HUES48 (cell line): Measurements from ENCODE around the gene KRTAP12-3.
A peak's percentile ranks its signal among the peaks of the same experiment; 100 is the strongest.
"Not testable (repeated sequence)": the region's sequence is repeated elsewhere in the genome, so short reads cannot be mapped to it uniquely, and the experiment has no call there.

Source experiments
- H3K27ac ChIP-seq: one replicate; pipeline ENCODE4 v1.7.0; 2013; ENCODE audit warnings: low read depth, low read length, inconsistent platforms
- H3K27me3 ChIP-seq: 2 replicates; pipeline ENCODE4 v1.6.1; 2013; ENCODE audit warnings: mild to moderate bottlenecking, low read length; ENCODE audit not compliant: control insufficient read depth, insufficient read depth
- H3K36me3 ChIP-seq: 2 replicates; pipeline ENCODE4 v1.6.1; 2013; ENCODE audit warnings: low read length; ENCODE audit not compliant: control insufficient read depth, insufficient read depth
- H3K4me1 ChIP-seq: 2 replicates; pipeline ENCODE4 v1.6.1; 2013; ENCODE audit warnings: mild to moderate bottlenecking, low read length; ENCODE audit not compliant: control insufficient read depth, insufficient read depth
- H3K4me3 ChIP-seq: 2 replicates; pipeline ENCODE4 v1.5.1; 2013; ENCODE audit warnings: mild to moderate bottlenecking, low read depth, low read length
- H3K9ac ChIP-seq: 2 replicates; pipeline ENCODE4 v1.6.1; 2013; ENCODE audit warnings: mild to moderate bottlenecking, low read depth, low read length, moderate library complexity
- H3K9me3 ChIP-seq: 2 replicates; pipeline ENCODE4 v1.6.1; 2013; ENCODE audit warnings: low read length; ENCODE audit not compliant: control insufficient read depth, insufficient read depth

The KRTAP12-3 gene

DNA sequence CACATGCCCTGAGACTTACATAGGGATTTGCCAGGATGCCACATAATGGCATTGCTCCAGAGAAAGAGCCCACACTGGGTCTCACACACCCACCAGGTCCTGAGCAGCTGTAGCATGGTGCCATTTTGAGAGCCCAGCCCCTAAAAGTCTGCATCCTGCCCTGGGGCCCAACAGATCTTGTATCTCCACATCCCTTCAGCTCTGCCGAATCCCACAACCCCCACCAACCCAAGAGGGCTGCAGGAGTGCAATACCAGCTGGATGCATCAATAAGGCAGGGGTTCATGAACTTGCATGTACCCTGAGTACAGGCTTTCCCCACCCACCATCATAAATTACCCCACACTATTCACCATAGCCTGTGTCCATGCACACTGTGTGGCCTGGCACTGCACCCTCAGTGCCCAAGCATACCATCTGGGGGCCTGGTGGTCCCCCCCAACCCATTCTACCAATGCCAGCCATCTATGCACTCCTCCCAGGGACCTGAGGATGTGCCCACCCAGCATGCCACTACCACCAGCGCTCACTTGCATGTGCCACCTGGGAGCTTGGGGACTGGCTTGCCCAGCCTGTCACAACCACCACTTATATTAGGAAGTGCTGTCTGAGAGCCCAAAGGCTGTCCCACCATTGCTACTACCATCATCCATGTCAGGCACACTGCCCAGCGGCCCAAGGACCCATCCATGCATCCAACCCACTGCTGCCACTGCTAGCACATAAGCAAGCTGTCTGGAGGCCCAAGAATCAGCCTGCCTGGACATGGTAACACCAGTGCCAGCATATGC, 13.1 kb downstream of the KRTAP12-3 start:
- Histone ChIP-seq H3K27ac (no peak overlapping the region), H3K9ac (no peak overlapping the region), H3K4me1 (no peaks in the 10 kb centered on the region)

GRCh38 chr21:44671911-44672310, 14.2 kb downstream of the KRTAP12-3 start:
- no peaks in the 10 kb centered on the region for H3K4me1 ChIP-seq
- no peak overlapping the region for H3K4me3 ChIP-seq
- no peaks in the 10 kb centered on the region for H3K27me3 ChIP-seq
- H3K36me3 ChIP-seq = no peaks in the 10 kb centered on the region
- no peak overlapping the region for H3K9ac ChIP-seq
- H3K9me3 ChIP-seq = peaks cover 19% of the 10 kb centered on the region
- no peak overlapping the region for H3K27ac ChIP-seq

More for the DNA sequence above, 13.1 kb downstream of the KRTAP12-3 start:
- Histone ChIP-seq H3K9me3 (peaks cover 19% of the 10 kb centered on the region), H3K27me3 (no peaks in the 10 kb centered on the region), H3K36me3 (no peaks in the 10 kb centered on the region), H3K4me3 (no peak overlapping the region)

GRCh38 chr21:44677881-44678280, 20.1 kb downstream of the KRTAP12-3 start:
- H3K9ac ChIP-seq = no peak overlapping the region
- no peak overlapping the region for H3K4me3 ChIP-seq
- H3K27ac ChIP-seq = no peak overlapping the region
- no peaks in the 10 kb centered on the region for H3K4me1 ChIP-seq
- no peaks in the 10 kb centered on the region for H3K27me3 ChIP-seq
- no peaks in the 10 kb centered on the region for H3K9me3 ChIP-seq
- no peaks in the 10 kb centered on the region for H3K36me3 ChIP-seq

DNA sequence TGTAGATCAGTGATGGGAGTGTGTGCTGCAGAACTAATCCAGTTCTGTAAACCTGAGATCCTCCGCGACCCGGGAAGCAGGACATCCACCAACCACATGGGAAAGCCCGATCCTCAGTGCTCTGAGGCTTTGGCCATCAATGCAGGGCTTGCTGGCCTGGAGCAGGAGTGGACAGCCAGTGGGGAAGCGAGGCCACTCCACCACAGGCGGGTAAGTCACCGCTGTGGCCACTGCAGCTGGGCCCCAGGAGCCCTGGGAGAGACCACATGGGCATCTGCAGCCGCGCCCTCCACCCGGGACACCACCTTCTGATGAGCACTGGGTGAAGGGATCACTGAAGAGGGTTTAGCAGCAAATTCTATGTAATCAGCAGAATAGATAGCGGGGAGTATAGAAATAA, 23.4 kb downstream of the KRTAP12-3 start:
- Histone ChIP-seq H3K27ac (no peak overlapping the region), H3K27me3 (no peaks in the 10 kb centered on the region), H3K4me1 (peaks cover 3% of the 10 kb centered on the region; the same call in 1 of the 2 replicates), H3K36me3 (no peaks in the 10 kb centered on the region), H3K4me3 (no peak overlapping the region), H3K9ac (no peak overlapping the region), H3K9me3 (no peaks in the 10 kb centered on the region)

DNA sequence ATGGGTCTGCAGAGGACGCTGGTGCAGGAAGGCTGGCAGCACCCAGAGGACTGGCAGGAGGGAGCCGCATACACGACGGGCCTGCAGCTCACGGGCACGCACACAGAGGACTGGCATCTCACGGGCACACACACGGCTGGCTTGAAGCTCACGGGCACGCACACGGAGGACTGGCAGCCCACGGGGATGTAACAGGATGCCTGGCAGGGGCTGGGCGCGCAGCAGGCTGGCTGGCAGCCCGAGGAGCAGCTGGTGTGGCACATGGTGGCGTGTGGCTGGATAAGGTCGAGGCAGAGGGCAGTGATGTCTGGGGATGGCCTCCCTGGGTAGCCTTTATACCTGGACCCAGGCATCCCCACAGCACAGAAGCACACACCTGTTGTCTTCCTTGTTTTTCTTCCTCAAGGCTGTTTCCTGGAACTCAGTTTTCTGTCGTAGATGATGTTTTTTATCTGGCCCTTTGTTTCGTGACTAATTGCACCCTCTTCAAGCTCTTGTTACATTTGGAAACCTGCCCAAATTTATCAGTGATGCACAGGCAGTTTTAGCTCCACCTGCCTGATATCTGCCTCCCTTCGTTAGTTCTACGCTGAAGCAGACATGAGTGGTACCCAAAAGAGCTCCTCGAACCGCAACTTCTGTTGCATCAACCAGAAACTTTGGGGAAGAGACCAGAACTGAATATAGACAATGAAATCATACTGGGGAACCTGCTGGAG, 24.3 kb downstream of the KRTAP12-3 start, which contains the start of gene KRTAP12-1:
KRTAP12-1 (minus strand) TSS at position 303 of the 719 bp plus-strand sequence; CDS start at position 263, 40 bp downstream.
- H3K27ac ChIP-seq = no peak within 1 kb of the TSS
- H3K27me3 ChIP-seq = no peaks in the 10 kb centered on the region

DNA sequence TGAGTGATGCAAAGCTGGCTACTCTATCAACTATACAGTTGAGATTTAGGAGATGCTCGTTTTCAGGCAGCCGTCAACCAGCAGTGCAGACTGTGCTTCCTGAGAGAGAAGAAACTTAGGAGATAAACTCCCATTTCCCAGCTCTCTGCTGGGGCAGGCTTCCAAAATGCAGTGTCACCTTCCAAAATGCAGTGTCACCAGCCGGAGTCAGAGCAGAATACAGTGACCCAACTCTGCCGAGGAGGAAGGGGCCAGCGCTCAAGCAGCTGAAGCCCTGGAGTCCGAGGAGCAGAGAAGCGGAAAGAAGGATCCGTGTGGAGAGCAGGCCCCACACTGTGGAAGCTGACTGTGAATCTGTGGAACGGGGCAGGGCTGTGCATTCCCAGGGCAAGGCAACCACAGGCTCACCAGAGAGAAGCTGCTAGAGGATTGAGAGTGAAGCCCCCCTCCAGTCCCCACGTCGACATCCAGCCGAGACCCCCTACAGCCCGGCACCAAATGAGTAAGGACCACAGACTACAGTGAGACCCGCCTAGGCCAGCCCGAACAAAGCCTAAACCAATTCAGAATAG, 24.9 kb downstream of the KRTAP12-3 start:
- Histone ChIP-seq H3K9ac (no peak overlapping the region), H3K27me3 (no peaks in the 10 kb centered on the region), H3K27ac (no peak overlapping the region), H3K4me3 (no peak overlapping the region), H3K36me3 (no peaks in the 10 kb centered on the region), H3K4me1 (peaks cover 16% of the 10 kb centered on the region), H3K9me3 (no peaks in the 10 kb centered on the region)

More for the DNA sequence above, 24.3 kb downstream of the KRTAP12-3 start, which contains the start of gene KRTAP12-1:
- H3K4me3 ChIP-seq = no peak within 1 kb of the TSS
- no peaks in the 10 kb centered on the region for H3K36me3 ChIP-seq
- peaks cover 9% of the 10 kb centered on the region for H3K4me1 ChIP-seq
- H3K9me3 ChIP-seq = no peaks in the 10 kb centered on the region
- H3K9ac ChIP-seq = no peak within 1 kb of the TSS

GRCh38 chr21:44684077-44684476, 26.3 kb downstream of the KRTAP12-3 start:
- no peaks in the 10 kb centered on the region for H3K27me3 ChIP-seq
- no peaks in the 10 kb centered on the region for H3K36me3 ChIP-seq
- no peak overlapping the region for H3K27ac ChIP-seq
- no peaks in the 10 kb centered on the region for H3K9me3 ChIP-seq
- peaks cover 17% of the 10 kb centered on the region for H3K4me1 ChIP-seq
- no peak overlapping the region for H3K4me3 ChIP-seq
- no peak overlapping the region for H3K9ac ChIP-seq

GRCh38 chr21:44684483-44684882, 26.8 kb downstream of the KRTAP12-3 start:
- Histone ChIP-seq H3K27me3 (no peaks in the 10 kb centered on the region), H3K9ac (no peak overlapping the region), H3K36me3 (no peaks in the 10 kb centered on the region), H3K27ac (no peak overlapping the region), H3K4me1 (peaks cover 17% of the 10 kb centered on the region), H3K9me3 (no peaks in the 10 kb centered on the region), H3K4me3 (no peak overlapping the region)

- not testable (repeated sequence) for H3K9me3 ChIP-seq, H3K36me3 ChIP-seq, H3K27ac ChIP-seq, H3K9ac ChIP-seq, H3K4me3 ChIP-seq, H3K27me3 ChIP-seq
- peaks cover 17% of the 10 kb centered on the region for H3K4me1 ChIP-seq
Observed at GRCh38 chr21:44685050-44685449, 27.3 kb downstream of the KRTAP12-3 start.

DNA sequence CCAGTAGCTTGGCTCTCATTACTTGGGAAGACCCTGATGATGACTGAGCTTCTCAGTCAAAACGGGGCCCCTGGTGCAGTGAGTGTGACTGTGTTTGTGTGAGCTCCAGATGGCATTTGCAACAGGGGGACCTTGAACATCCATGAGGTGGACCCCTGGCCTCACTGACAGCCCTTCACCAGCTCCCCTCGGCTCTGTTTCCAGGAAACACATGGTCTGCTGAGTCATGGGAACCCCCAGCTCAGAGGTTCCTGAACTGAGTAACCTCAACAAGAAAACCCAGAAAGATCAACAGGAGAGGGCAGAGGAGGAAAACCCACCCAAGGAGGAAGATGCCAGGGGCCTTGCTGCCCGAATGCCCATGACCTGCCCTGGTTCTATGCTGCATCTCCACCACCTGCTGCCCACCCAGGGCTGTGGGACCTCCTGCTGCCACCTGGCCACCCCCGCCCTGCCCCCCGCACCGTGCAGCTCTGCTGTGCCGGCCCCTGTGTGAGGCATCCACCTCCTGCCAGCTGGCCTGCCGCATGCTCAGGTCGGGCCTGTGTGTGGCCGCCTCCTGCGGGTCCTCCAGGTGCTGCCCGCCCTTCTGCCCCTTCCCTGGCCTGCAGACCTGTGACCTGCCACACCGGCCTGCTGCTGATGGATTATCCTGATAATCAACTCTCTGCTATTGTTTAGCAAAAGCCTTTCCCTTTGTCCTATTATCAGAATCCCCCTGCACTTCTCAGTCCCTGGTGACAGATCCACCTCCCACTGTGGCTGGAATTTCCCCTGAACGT, 28.5 kb downstream of the KRTAP12-3 start:
- no peak overlapping the region for H3K9ac ChIP-seq
- peak overlapping the region; percentile 64 for H3K27ac ChIP-seq
- peaks cover 17% of the 10 kb centered on the region for H3K4me1 ChIP-seq
- no peaks in the 10 kb centered on the region for H3K36me3 ChIP-seq
- H3K27me3 ChIP-seq = no peaks in the 10 kb centered on the region
- no peaks in the 10 kb centered on the region for H3K9me3 ChIP-seq
- no peak overlapping the region for H3K4me3 ChIP-seq
